OCI-LY7 (cell line): Measurements from ENCODE around the gene IER5.

ENCODE experiments used
- CTCF ChIP-seq: fragments of 200-600 bp; sonication (generic); conservative IDR thresholded peaks from 2 replicates; pipeline ENCODE4 v1.5.1; 2014; ENCODE audit warnings: mild to moderate bottlenecking, antibody characterized with exemption, low read length, moderate library complexity, mixed read lengths
- EZH2phosphoT487 ChIP-seq: fragments of 200-600 bp; sonication (generic); IDR thresholded peaks from 2 replicates; pipeline ENCODE4 v1.6.1; 2018; ENCODE audit warnings: low read depth, borderline replicate concordance, mild to moderate bottlenecking, mixed run types, antibody characterized with exemption, low read length, moderate library complexity, mixed read lengths

GRCh38 chr1:181084606-181084969 is 3.9 kb upstream of the IER5 start:
- TF ChIP-seq CTCF (no peak), EZH2phosphoT487 (no peak)
